Activated T-cell treated with anti-CD3 and anti-CD28 coated beads, Interleukin-2, amount 50 U/mL, for 48 hours (primary cell): ENCODE data around the gene GLDC.
"Not testable (repeated sequence)": the region's sequence is repeated elsewhere in the genome, so short reads cannot be mapped to it uniquely, and the experiment has no call there.

Source experiments
- DNase-seq, 2 experiments: peaks; one replicate each; pipeline ENCODE4 v3.0.0-alpha.2; 2020

The GLDC gene

GRCh38 chr9:6562871-6563430, 82.6 kb downstream of the GLDC start:
- no peak for DNase-seq

GRCh38 chr9:6562201-6562600, 83.3 kb downstream of the GLDC start:
- no peak for DNase-seq

- no peak for DNase-seq
These were observed 87.5 kb downstream of the GLDC start for GRCh38 chr9:6557883-6558616.

GRCh38 chr9:6553866-6554265, 91.7 kb downstream of the GLDC start:
- DNase-seq: no peak

- DNase-seq: no peak
These were observed 92.9 kb downstream of the GLDC start for GRCh38 chr9:6552498-6553121.

- no peak for DNase-seq
These were observed 93.5 kb downstream of the GLDC start for GRCh38 chr9:6552033-6552432.

GRCh38 chr9:6551136-6551535, 94.4 kb downstream of the GLDC start:
- DNase-seq: no peak

- no peak for DNase-seq
These were observed 96.3 kb downstream of the GLDC start for GRCh38 chr9:6549106-6549800.

GRCh38 chr9:6545017-6545691, 100.4 kb downstream of the GLDC start:
- no peak for DNase-seq

GRCh38 chr9:6543204-6543603, 102.3 kb downstream of the GLDC start:
- DNase-seq: no peak

- not testable (repeated sequence) for DNase-seq
These were observed 102.9 kb downstream of the GLDC start for GRCh38 chr9:6542617-6543016.

GRCh38 chr9:6538666-6539071, 106.9 kb downstream of the GLDC start:
- no peak for DNase-seq

- DNase-seq: no peak
These were observed 109.9 kb downstream of the GLDC start for GRCh38 chr9:6535594-6535993.

GRCh38 chr9:6525326-6526045, 120.0 kb downstream of the GLDC start:
- DNase-seq: no peak

- DNase-seq: no peak
These were observed 123.3 kb downstream of the GLDC start for GRCh38 chr9:6522263-6522662.

GRCh38 chr9:6512085-6512657, 133.4 kb downstream of the GLDC start:
- DNase-seq: no peak

- no peak for DNase-seq
These were observed 139.0 kb downstream of the GLDC start for GRCh38 chr9:6506571-6506970.

GRCh38 chr9:6502399-6502798, 143.1 kb downstream of the GLDC start:
- no peak for DNase-seq

- DNase-seq: no peak
These were observed 143.9 kb downstream of the GLDC start for GRCh38 chr9:6501526-6502210.

GRCh38 chr9:6498982-6499381, 146.5 kb downstream of the GLDC start:
- no peak for DNase-seq

GRCh38 chr9:6495466-6495865, 150.1 kb downstream of the GLDC start:
- no peak for DNase-seq

GRCh38 chr9:6490863-6491262, 154.7 kb downstream of the GLDC start:
- DNase-seq: no peak
